Stomach (tissue), 9 donors: ENCODE measurements around the gene DDN. TPM values are rescaled to one million over a fixed set of nuclear protein-coding genes. Genes with fewer than 3 reads are reported as not detected.

ENCODE experiments used
- DNase-seq, 2 donors: peaks; one replicate each; pipeline versions ENCODE4 v3.0.0 to v3.0.0-alpha.2; 2013 to 2019
- H3K27ac ChIP-seq, 5 donors: fragments of 200-600 bp in 4 of 5; sonication (generic) in 4 of 5; one replicate each; pipeline ENCODE4 v1.5.1; 2013 to 2019; ENCODE audit warnings: mild to moderate bottlenecking in 1 of 5, moderate library complexity in 1 of 5
- H3K27me3 ChIP-seq, 3 donors: fragments of 200-600 bp; sonication (generic); one replicate each; pipeline ENCODE4 v1.5.1; 2017 to 2019; ENCODE audit warnings: mixed run types in 1 of 3
- H3K36me3 ChIP-seq, 4 donors: fragments of 200-600 bp; sonication (generic); 1 replicate in 3 of 4; 2 replicates in 1 of 4; pipeline ENCODE4 v1.5.1; 2016 to 2019
- H3K4me1 ChIP-seq, 4 donors: fragments of 200-600 bp; sonication (generic); one replicate each; pipeline ENCODE4 v1.5.1; 2016 to 2019
- H3K4me3 ChIP-seq, 4 donors: fragments of 200-600 bp; sonication (generic) in 3 of 4; one replicate each; pipeline ENCODE4 v1.5.1; 2016 to 2019; ENCODE audit warnings: mild to moderate bottlenecking in 1 of 4
- H3K9me3 ChIP-seq, 4 donors: fragments of 200-600 bp; sonication (generic); one replicate each; pipeline ENCODE4 v1.5.1; 2016 to 2019
- CTCF ChIP-seq, 7 experiments: fragments of 450-650 bp in 4 of 7; fragments of 200-600 bp in 3 of 7; sonication (generic) in 3 of 7; IDR thresholded peaks; one replicate each; pipeline ENCODE4 v1.5.1; 2016 to 2019; ENCODE audit warnings: antibody characterized with exemption in 7 of 7, control low read depth in 2 of 7, mild to moderate bottlenecking in 1 of 7
- EP300 ChIP-seq: sonication (generic); formaldehyde crosslinking; IDR thresholded peaks from one replicate; pipeline ENCODE4 v1.6.1; 2017; ENCODE audit warnings: antibody characterized with exemption
- POLR2A ChIP-seq, 4 donors: fragments of 450-650 bp; IDR thresholded peaks; one replicate each; pipeline ENCODE4 v1.6.1; 2016; ENCODE audit warnings: antibody characterized with exemption in 4 of 4, control low read depth in 2 of 4, mild to moderate bottlenecking in 1 of 4, moderate library complexity in 1 of 4
- POLR2AphosphoS5 ChIP-seq, 3 donors: sonication (generic); formaldehyde crosslinking; IDR thresholded peaks; one replicate each; pipeline ENCODE4 v1.6.1; 2016; ENCODE audit warnings: antibody characterized with exemption in 3 of 3
- WGBS, 5 donors: extraction: QIAGEN DNeasy Blood & Tissue Kit in 3 of 5; methylation state at CpG; one replicate each; pipeline versions ENCODE4 v1.1.5 to v1.1.7; 2013 to 2018; 5-methylcytosine and 5-hydroxymethylcytosine counted together
- intact Hi-C: fragments of 100-400 bp; cut with DNase I; formaldehyde crosslinking; loops from one replicate; pipeline ENCODE4 v1.15.1; 2023; ENCODE audit warnings: low total_unique reads
- polyA plus RNA-seq, 3 donors: library from polyadenylated mRNA; stranded (reverse); fragments of 200-250 nt; gene quantifications; one replicate each; pipeline ENCODE4 v1.2.3, GENCODE V29; 2013
- total RNA-seq, 5 donors: library from RNA; depleted of rRNA; stranded (reverse); fragments of >200 nt; gene quantifications; one replicate each; pipeline versions ENCODE4 v1.1.0 to v1.2.3, GENCODE V29; 2014 to 2016
- donor health status: healthy with polysubstance abuse.
- donor health status: Bipolar disorder and iron deficiency.
- donor health status: healthy.

DDN gene
- total and polyA plus RNA-seq, 8 donors, result 0.08 to 0.31 (median 0.19) TPM; not detected in 4

DNA sequence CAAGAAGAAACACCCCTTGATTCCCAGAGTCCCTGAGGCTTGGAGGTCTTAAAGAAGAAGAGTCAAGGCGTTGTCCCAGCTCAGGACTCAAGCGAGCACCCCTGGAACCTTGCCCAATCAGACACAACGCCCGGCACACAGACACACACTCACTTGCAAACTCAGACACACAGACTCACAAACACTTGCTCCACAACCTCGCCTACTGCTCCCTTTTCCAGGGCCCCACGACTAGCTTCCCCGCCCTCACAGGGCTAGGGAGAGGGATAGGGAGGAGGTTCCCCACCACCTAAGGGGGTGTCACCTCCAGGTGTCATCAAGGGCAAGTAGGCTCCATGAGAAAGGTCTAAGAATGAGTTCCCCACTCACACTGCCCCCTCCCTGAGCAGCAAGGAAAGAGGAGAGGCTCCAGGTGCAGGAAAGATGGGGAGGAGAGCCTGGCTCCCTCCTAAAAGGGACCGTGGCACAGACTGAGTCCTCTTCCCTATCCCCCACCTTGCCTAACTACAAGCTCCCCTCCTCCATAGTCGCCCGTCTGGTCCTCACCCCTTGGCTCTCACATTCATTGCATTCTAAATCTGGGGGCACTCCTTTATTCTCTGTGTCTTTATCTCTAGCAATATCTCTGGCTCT is 28.4 kb downstream of the DDN start:
- peaks cover 25 to 44% (median 35%) of the 10 kb centered on the region in 4 donors for H3K4me1 ChIP-seq
- intact Hi-C loops, result no loop called here
- WGBS, 5 donors, result 20 to 43% (median 26%) methylated on average over 4 to 10 of the region's 10 CpGs
- H3K36me3 ChIP-seq, result no peaks in the 10 kb centered on the region
- peaks cover 26 to 91% (median 63%) of the 10 kb centered on the region in 3 donors for H3K27me3 ChIP-seq
- H3K27ac ChIP-seq, result no peak overlapping the region
- H3K9me3 ChIP-seq, result no peaks in the 10 kb centered on the region
- TF ChIP-seq CTCF (IDR thresholded peaks at IDR 0.05) (no peak), EP300 (no peak)
- H3K4me3 ChIP-seq, result peak overlapping the region in 3 of 4 donors; percentile 32 to 42 (median 37)
- peak in 1 of 2 donors; percentile 29 for DNase-seq

GRCh38 chr12:48969833-48970701 is 29.1 kb downstream of the DDN start:
- no peaks in the 10 kb centered on the region for H3K36me3 ChIP-seq
- H3K27me3 ChIP-seq, result peaks cover 26 to 86% (median 58%) of the 10 kb centered on the region in 3 donors
- TF ChIP-seq CTCF (IDR thresholded peaks at IDR 0.05) (no peak), POLR2AphosphoS5 (IDR thresholded peaks at IDR 0.05) (no peak), POLR2A (IDR thresholded peaks at IDR 0.05) (no peak), EP300 (no peak)
- no peaks in the 10 kb centered on the region for H3K9me3 ChIP-seq
- no peak overlapping the region for H3K27ac ChIP-seq
- H3K4me3 ChIP-seq, result peak overlapping the region; percentile 5 to 41 (median 24)
- peaks cover 25 to 44% (median 35%) of the 10 kb centered on the region in 4 donors for H3K4me1 ChIP-seq
- 7 to 27% (median 9%) methylated on average over 17 to 77 of the region's 77 CpGs for WGBS, 5 donors
- intact Hi-C loops, result no loop called here
- peak in 1 of 2 donors; percentile 77 for DNase-seq

GRCh38 chr12:48969160-48969771 is 29.9 kb downstream of the DDN start:
- Histone ChIP-seq H3K36me3 (no peaks in the 10 kb centered on the region), H3K4me3 (peak overlapping the region in 1 of 4 donors; percentile 41), H3K9me3 (no peaks in the 10 kb centered on the region), H3K27ac (no peak overlapping the region), H3K4me1 (peaks cover 25 to 44% (median 35%) of the 10 kb centered on the region in 4 donors), H3K27me3 (peaks cover 26 to 78% (median 52%) of the 10 kb centered on the region in 3 donors)
- DNase-seq, result peak in 1 of 2 donors; percentile 40
- intact Hi-C loops, result no loop called here
- no peak for TF ChIP-seq POLR2AphosphoS5 (IDR thresholded peaks at IDR 0.05)
- 39 to 60% (median 53%) methylated on average over 5 to 8 of the region's 8 CpGs for WGBS, 5 donors

- no peaks in the 10 kb centered on the region for H3K9me3 ChIP-seq
- TF ChIP-seq POLR2AphosphoS5 (IDR thresholded peaks at IDR 0.05) (no peak), CTCF (IDR thresholded peaks at IDR 0.05) (no peak), EP300 (no peak), POLR2A (IDR thresholded peaks at IDR 0.05) (no peak)
- peaks cover 22 to 78% (median 44%) of the 10 kb centered on the region in 3 donors for H3K27me3 ChIP-seq
- no peak overlapping the region for H3K4me3 ChIP-seq
- intact Hi-C loops, result no loop called here
- no peak for DNase-seq
- WGBS, 5 donors, result 80 to 87% (median 83%) methylated on average over 3 of the region's 3 CpGs
- H3K27ac ChIP-seq, result no peak overlapping the region
- H3K4me1 ChIP-seq, result peaks cover 25 to 37% (median 32%) of the 10 kb centered on the region in 4 donors
- H3K36me3 ChIP-seq, result no peaks in the 10 kb centered on the region
These were observed 30.7 kb downstream of the DDN start for GRCh38 chr12:48968467-48968866.
